Prostate gland (tissue), 2 donors: Measurements from ENCODE around the gene ARHGAP42. TPM values are rescaled to one million over a fixed set of nuclear protein-coding genes. Genes with fewer than 3 reads are reported as not detected.

Source experiments
- DNase-seq: peaks from one replicate; pipeline ENCODE4 v3.0.0-alpha.2; 2019; ENCODE audit warnings: low spot score
- H3K27ac ChIP-seq, 2 donors: fragments of 200-600 bp; sonication (generic); 2 replicates each; pipeline ENCODE4 v1.5.1; 2017 to 2019
- H3K27me3 ChIP-seq: fragments of 200-600 bp; sonication (generic); replicated peaks from 2 replicates; pipeline ENCODE4 v1.5.1; 2019; ENCODE audit not compliant: insufficient read depth
- H3K36me3 ChIP-seq, 2 donors: fragments of 200-600 bp; sonication (generic); 1 replicate in 1 of 2; 2 replicates in 1 of 2; pipeline versions ENCODE4 v1.5.1 to v1.8.1; 2017 to 2019
- H3K4me1 ChIP-seq: fragments of 200-600 bp; sonication (generic); replicated peaks from 2 replicates; pipeline ENCODE4 v1.5.1; 2019
- H3K4me3 ChIP-seq, 2 donors: fragments of 200-600 bp; sonication (generic); 2 replicates each; pipeline ENCODE4 v1.5.1; 2017 to 2019
- H3K9me3 ChIP-seq: fragments of 200-600 bp; sonication (generic); 2 replicates; pipeline ENCODE4 v1.5.1; 2017
- CTCF ChIP-seq, 4 experiments: fragments of 200-600 bp in 2 of 4; fragments of 450-650 bp in 2 of 4; sonication (generic) in 2 of 4; IDR thresholded peaks; 1 replicate in 3 of 4; 2 replicates in 1 of 4; pipeline ENCODE4 v1.5.1; 2016 to 2019; ENCODE audit warnings: antibody characterized with exemption in 4 of 4, mild to moderate bottlenecking in 2 of 4, moderate library complexity in 2 of 4
- POLR2A ChIP-seq: fragments of 450-650 bp; IDR thresholded peaks from one replicate; pipeline ENCODE4 v1.6.1; 2016; ENCODE audit warnings: antibody characterized with exemption, mild to moderate bottlenecking
- POLR2AphosphoS5 ChIP-seq: sonication (generic); formaldehyde crosslinking; IDR thresholded peaks from one replicate; pipeline ENCODE4 v1.6.1; 2017; ENCODE audit warnings: antibody characterized with exemption
- WGBS: methylation state at CpG from one replicate; pipeline ENCODE4 v1.1.5; 2018; 5-methylcytosine and 5-hydroxymethylcytosine counted together
- intact Hi-C: fragments of 100-400 bp; cut with DNase I; formaldehyde crosslinking; loops from one replicate; pipeline ENCODE4 v1.14.2; 2022
- total RNA-seq, 2 donors: library from RNA; depleted of rRNA; stranded (reverse); fragments of >200 nt; gene quantifications; one replicate each; pipeline ENCODE4 v1.1.0, GENCODE V29; 2016

Gene ARHGAP42
- total RNA-seq, 2 donors from 2014 or later, result 12.8 to 20.5 TPM

- no peak overlapping the region for H3K27ac ChIP-seq
- H3K4me3 ChIP-seq, result no peak overlapping the region
- H3K36me3 ChIP-seq, result no peaks in the 10 kb centered on the region
- H3K27me3 ChIP-seq, result no peaks in the 10 kb centered on the region
- 89% methylated on average over 2 of the region's 2 CpGs for WGBS
- TF ChIP-seq CTCF (IDR thresholded peaks at IDR 0.05) (no peak), POLR2A (no peak), POLR2AphosphoS5 (no peak)
- H3K9me3 ChIP-seq, result no peaks in the 10 kb centered on the region
- no peaks in the 10 kb centered on the region for H3K4me1 ChIP-seq
- DNase-seq, result no peak
- intact Hi-C loops, result no loop called here
These were observed 113.1 kb downstream of the ARHGAP42 start for GRCh38 chr11:100800202-100800601.

GRCh38 chr11:100801225-100801999, 114.3 kb downstream of the ARHGAP42 start:
- Histone ChIP-seq H3K27ac (no peak overlapping the region), H3K4me1 (no peaks in the 10 kb centered on the region), H3K27me3 (no peaks in the 10 kb centered on the region), H3K9me3 (no peaks in the 10 kb centered on the region), H3K36me3 (no peaks in the 10 kb centered on the region), H3K4me3 (no peak overlapping the region)
- intact Hi-C loops, result no loop called here
- WGBS, result 90% methylated on average over 3 of the region's 3 CpGs
- DNase-seq, result no peak
- TF ChIP-seq POLR2A (no peak), POLR2AphosphoS5 (no peak), CTCF (IDR thresholded peaks at IDR 0.05) (no peak)

GRCh38 chr11:100805506-100806199, 118.6 kb downstream of the ARHGAP42 start:
- DNase-seq, result no peak
- H3K4me3 ChIP-seq, result no peak overlapping the region
- H3K27me3 ChIP-seq, result no peaks in the 10 kb centered on the region
- H3K4me1 ChIP-seq, result no peaks in the 10 kb centered on the region
- intact Hi-C loops, result no loop called here
- TF ChIP-seq CTCF (IDR thresholded peaks at IDR 0.05) (no peak), POLR2AphosphoS5 (no peak), POLR2A (no peak)
- no peaks in the 10 kb centered on the region for H3K9me3 ChIP-seq
- H3K36me3 ChIP-seq, result no peaks in the 10 kb centered on the region
- H3K27ac ChIP-seq, result no peak overlapping the region
- WGBS, result 94% methylated on average over 1 of the region's 1 CpG

GRCh38 chr11:100806296-100806695, 119.2 kb downstream of the ARHGAP42 start:
- WGBS, result 92% methylated on average over 5 of the region's 5 CpGs
- no peaks in the 10 kb centered on the region for H3K27me3 ChIP-seq
- no peaks in the 10 kb centered on the region for H3K9me3 ChIP-seq
- H3K27ac ChIP-seq, result no peak overlapping the region
- H3K4me3 ChIP-seq, result no peak overlapping the region
- no peaks in the 10 kb centered on the region for H3K36me3 ChIP-seq
- no peak for DNase-seq
- intact Hi-C loops, result no loop called here
- H3K4me1 ChIP-seq, result no peaks in the 10 kb centered on the region
- TF ChIP-seq CTCF (IDR thresholded peaks at IDR 0.05) (no peak), POLR2A (no peak), POLR2AphosphoS5 (no peak)
